ENCODE measurements around the gene ZNF329. TPM values are rescaled to one million over a fixed set of nuclear protein-coding genes. Genes with fewer than 3 reads are reported as not detected.

The ZNF329 gene
- polyA plus RNA-seq, 3 donors: 0.56 to 1.2 (median 0.65) TPM

DNA sequence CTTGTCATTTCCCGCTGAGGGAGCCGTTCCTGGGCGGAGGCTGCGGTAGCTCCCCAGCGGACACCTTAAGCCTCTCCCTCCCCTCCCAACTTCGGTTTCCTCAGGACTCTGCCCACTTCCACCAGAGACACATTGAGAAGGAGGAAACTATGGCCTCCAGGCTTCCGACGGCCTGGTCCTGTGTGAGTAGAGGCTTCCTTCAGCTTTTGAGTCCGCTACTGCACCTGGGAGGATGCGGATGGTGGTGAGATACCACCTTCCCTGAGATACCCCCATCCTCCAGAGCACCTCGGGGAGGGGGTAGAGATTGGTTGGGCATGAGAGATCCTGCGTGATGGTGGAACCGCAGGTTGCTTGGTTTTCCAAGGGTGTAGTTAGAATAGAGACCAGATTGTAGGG, 33.2 kb upstream of the ZNF329 start:
- WGBS (ENCODE audit: insufficient coverage): 41% methylated on average over 5 of the region's 13 CpGs
- peaks cover 14% of the 10 kb centered on the region for H3K4me1 Mint-ChIP-seq

DNA sequence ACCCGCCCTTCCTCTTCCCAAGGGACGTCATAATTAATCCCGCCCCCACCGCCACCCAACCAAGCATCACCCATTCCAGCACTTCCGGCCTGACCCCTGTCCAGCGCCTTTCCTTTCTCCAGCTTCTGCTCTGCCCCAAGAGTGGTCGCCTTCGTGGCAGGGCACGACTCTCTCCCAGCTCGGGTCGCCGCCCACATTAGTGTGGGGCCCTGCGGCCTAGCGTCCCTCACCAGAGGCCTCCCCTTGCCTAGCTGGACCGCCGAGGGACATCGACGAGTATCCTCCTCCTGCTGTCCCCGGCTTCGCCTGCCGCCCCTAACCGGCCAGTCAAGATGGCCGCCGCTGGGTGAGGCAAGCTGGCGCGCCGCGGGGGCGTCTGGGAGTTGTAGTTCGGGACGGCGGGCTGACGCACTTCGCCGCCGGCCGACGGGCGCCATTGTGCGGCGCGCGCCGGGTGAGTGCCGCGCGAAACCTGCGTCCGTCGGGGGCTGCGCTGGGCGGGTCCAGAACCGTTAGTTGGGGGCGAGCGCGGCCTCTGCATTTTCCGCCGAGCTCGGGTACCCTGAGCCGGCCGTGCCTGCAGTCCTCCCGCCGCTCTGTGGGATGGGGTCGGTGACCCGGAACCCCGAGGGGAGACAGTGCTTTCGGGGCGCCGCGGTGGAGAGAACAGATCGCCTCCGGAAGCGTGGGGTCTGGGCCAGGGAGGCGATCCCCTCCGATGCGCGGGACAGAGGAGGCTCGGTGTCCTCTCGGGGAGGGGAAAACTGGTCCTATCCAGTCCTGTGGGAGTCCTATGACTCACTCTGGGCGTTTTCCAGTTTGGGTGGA, 32.6 kb upstream of the ZNF329 start, which contains the start of gene ZNF274:
Gene ZNF274, plus strand, starts transcription at position 73 of the 828 bp plus-strand sequence. CDS start 905 bp downstream, outside the sequence.
- peak within 1 kb of the TSS; percentile 79 for H2AFZ ChIP-seq (ENCODE audit: insufficient read depth, low read depth, low read length, poor library complexity, severe bottlenecking)
- H3K9me3 Mint-ChIP-seq: peaks cover 46 to 99% (median 96%) of the 10 kb centered on the region in 7 donors
- peaks cover 31 to 52% of the 10 kb centered on the region in 2 donors for H3K36me3 Mint-ChIP-seq

More for the DNA sequence above, 33.2 kb upstream of the ZNF329 start:
- Histone ChIP-seq H2AFZ (ENCODE audit: insufficient read depth, low read depth, low read length, poor library complexity, severe bottlenecking) (peak overlapping the region; percentile 66), H3K27ac (ENCODE audit: low read depth in 1 of 2, low read length in 2 of 2) (peak overlapping the region; percentile 97 to 99), H4K20me1 (ENCODE audit: insufficient read depth, low read length) (no peaks in the 10 kb centered on the region), H3K27me3 (ENCODE audit: control insufficient read depth in 2 of 2, insufficient read depth in 2 of 2, low read length in 2 of 2) (no peaks in the 10 kb centered on the region), H3K9me3 (replicated peaks in 1 of 2; ENCODE audit: control insufficient read depth in 1 of 2, insufficient read depth in 1 of 2, low read length in 2 of 2) (peaks cover 84 to 85% of the 10 kb centered on the region in 2 donors), H3K79me2 (ENCODE audit: insufficient read depth, low read length) (peaks cover 12% of the 10 kb centered on the region), H3K4me1 (ENCODE audit: control insufficient read depth in 1 of 2, insufficient read depth in 2 of 2, low read length in 2 of 2) (peaks cover 13 to 14% of the 10 kb centered on the region in 2 donors), H3K4me2 (replicated peaks; ENCODE audit: extremely low read depth, low read length, poor library complexity, severe bottlenecking) (peak overlapping the region; percentile 73), H3K9ac (ENCODE audit: insufficient read depth, low read length, poor library complexity, severe bottlenecking) (peak overlapping the region; percentile 94), H3K36me3 (replicated peaks in 1 of 2; ENCODE audit: control insufficient read depth in 1 of 2, insufficient read depth in 2 of 2, low read length in 2 of 2) (peaks cover 15 to 45% of the 10 kb centered on the region in 2 donors), H3K4me3 (replicated peaks in 1 of 3; ENCODE audit: low read depth in 2 of 3, low read length in 3 of 3) (peak overlapping the region; percentile 60 to 84 (median 67))
- H3K27ac Mint-ChIP-seq: peak overlapping the region; percentile 98 to 100 (median 99)
- intact Hi-C loops (cut with micrococcal nuclease): loop anchor here (2.0 to 10.0 kb wide), 9 partner anchors 93 to 1779 kb away; partner anchors contain the start of genes ZNF606 (in 2 of the 2), ERVK3-1 (in 1 of the 2), TRAPPC2B (in 1 of the 2) and ZNF547 (in 1 of the 2)
- H3K36me3 Mint-ChIP-seq: peaks cover 32 to 55% of the 10 kb centered on the region in 2 donors
- TF ChIP-seq, protein P1, sequence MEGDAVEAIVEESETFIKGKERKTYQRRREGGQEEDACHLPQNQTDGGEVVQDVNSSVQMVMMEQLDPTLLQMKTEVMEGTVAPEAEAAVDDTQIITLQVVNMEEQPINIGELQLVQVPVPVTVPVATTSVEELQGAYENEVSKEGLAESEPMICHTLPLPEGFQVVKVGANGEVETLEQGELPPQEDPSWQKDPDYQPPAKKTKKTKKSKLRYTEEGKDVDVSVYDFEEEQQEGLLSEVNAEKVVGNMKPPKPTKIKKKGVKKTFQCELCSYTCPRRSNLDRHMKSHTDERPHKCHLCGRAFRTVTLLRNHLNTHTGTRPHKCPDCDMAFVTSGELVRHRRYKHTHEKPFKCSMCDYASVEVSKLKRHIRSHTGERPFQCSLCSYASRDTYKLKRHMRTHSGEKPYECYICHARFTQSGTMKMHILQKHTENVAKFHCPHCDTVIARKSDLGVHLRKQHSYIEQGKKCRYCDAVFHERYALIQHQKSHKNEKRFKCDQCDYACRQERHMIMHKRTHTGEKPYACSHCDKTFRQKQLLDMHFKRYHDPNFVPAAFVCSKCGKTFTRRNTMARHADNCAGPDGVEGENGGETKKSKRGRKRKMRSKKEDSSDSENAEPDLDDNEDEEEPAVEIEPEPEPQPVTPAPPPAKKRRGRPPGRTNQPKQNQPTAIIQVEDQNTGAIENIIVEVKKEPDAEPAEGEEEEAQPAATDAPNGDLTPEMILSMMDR (IDR thresholded peaks at IDR 0.05): no peak
- peaks cover 48 to 98% (median 96%) of the 10 kb centered on the region in 7 donors for H3K9me3 Mint-ChIP-seq
- peaks cover 1 to 5% (median 1%) of the 10 kb centered on the region in 3 donors for H3K27me3 Mint-ChIP-seq (ENCODE audit: low read depth in 3 of 3)
- DNase-seq: no peak
- peak overlapping the region; percentile 83 to 91 for H3K4me3 Mint-ChIP-seq

More for the DNA sequence above, 32.6 kb upstream of the ZNF329 start, which contains the start of gene ZNF274:
- Histone ChIP-seq H3K27me3 (ENCODE audit: control insufficient read depth in 2 of 2, insufficient read depth in 2 of 2, low read length in 2 of 2) (no peaks in the 10 kb centered on the region), H3K9ac (ENCODE audit: insufficient read depth, low read length, poor library complexity, severe bottlenecking) (peak within 1 kb of the TSS; percentile 94), H3K36me3 (replicated peaks in 1 of 2; ENCODE audit: control insufficient read depth in 1 of 2, insufficient read depth in 2 of 2, low read length in 2 of 2) (peaks cover 15 to 43% of the 10 kb centered on the region in 2 donors), H3K79me2 (ENCODE audit: insufficient read depth, low read length) (peaks cover 12% of the 10 kb centered on the region), H3K9me3 (replicated peaks in 1 of 2; ENCODE audit: control insufficient read depth in 1 of 2, insufficient read depth in 1 of 2, low read length in 2 of 2) (peaks cover 87% of the 10 kb centered on the region in 2 donors), H3K4me2 (replicated peaks; ENCODE audit: extremely low read depth, low read length, poor library complexity, severe bottlenecking) (peak within 1 kb of the TSS; percentile 73), H4K20me1 (ENCODE audit: insufficient read depth, low read length) (no peaks in the 10 kb centered on the region), H3K27ac (ENCODE audit: low read depth in 1 of 2, low read length in 2 of 2) (peak within 1 kb of the TSS; percentile 97 to 99), H3K4me3 (replicated peaks in 1 of 3; ENCODE audit: low read depth in 2 of 3, low read length in 3 of 3) (peak within 1 kb of the TSS; percentile 60 to 84 (median 67)), H3K4me1 (ENCODE audit: control insufficient read depth in 1 of 2, insufficient read depth in 2 of 2, low read length in 2 of 2) (peaks cover 13 to 14% of the 10 kb centered on the region in 2 donors)
- intact Hi-C loops (cut with micrococcal nuclease): loop anchor here (2.0 to 10.0 kb wide), 9 partner anchors 94 to 1778 kb away; partner anchors contain the start of genes ZNF606 (in 2 of the 2), ERVK3-1 (in 1 of the 2), TRAPPC2B (in 1 of the 2) and ZNF547 (in 1 of the 2)
- H3K27me3 Mint-ChIP-seq (ENCODE audit: low read depth in 3 of 3): peaks cover 1 to 5% (median 1%) of the 10 kb centered on the region in 3 donors
- peak within 1 kb of the TSS; percentile 98 to 100 (median 99) for H3K27ac Mint-ChIP-seq
- WGBS (ENCODE audit: insufficient coverage): under 1% methylated on average over 80 of the region's 80 CpGs
- TF ChIP-seq, protein P1 (IDR thresholded peaks at IDR 0.05): no peak
- H3K4me3 Mint-ChIP-seq: peak within 1 kb of the TSS; percentile 83 to 91
- peak; percentile 92 to 95 (median 95) for DNase-seq
- H3K4me1 Mint-ChIP-seq: peaks cover 14% of the 10 kb centered on the region
